ENCODE data around the gene MTARC2.

DNA sequence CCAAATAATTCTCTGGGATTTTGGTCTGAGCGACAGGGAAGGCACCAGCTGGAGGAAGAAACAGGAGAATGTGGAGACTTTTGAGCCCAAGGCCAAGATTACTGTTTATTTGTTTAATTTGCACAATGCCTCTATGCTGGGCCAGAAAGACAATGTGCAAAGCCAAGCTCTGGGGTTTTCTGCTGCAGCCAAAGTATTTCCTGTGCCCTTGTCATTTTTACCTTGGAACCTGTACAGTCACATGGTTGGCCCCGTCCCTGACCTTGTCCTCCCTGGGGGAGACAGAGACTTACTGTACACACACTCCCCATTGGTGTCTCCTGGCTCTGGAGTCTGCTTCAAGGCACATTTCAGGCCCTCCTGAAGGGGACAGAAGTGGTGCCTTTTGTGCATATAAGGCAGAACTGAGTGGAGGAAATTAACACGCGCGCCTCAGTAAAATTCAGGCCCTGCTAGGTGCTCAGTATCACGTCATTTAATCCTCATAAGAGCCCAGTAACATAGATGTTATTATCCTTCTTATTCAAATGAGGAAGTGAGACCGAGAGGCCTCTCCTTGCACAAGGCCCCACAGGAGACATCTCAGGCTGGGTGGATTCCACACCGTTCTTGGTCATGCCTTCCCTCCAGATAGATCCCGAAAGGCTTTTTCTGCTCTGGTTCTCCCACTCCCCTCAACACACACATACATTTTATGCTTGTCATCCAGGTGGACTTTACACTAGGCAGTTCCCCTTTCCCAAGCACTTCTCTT, 36.9 kb upstream of the MTARC2 start:
- TF ChIP-seq GATA3 (IDR thresholded peaks at IDR 0.05; ENCODE audit: borderline replicate concordance) (no peak), RAD21 (conservative IDR thresholded peaks at IDR 0.05 in 1 of 2, IDR thresholded peaks at IDR 0.05 in 1 of 2) (no peak), JUNB (IDR thresholded peaks at IDR 0.05) (no peak), POLR2AphosphoS2 (conservative IDR thresholded peaks at IDR 0.05; ENCODE audit: low read length) (no peak), USF2 (IDR thresholded peaks at IDR 0.05) (no peak), CHD2 (IDR thresholded peaks at IDR 0.05; ENCODE audit: low read length, partially characterized antibody) (no peak), SMC3 (IDR thresholded peaks at IDR 0.05) (no peak), MAFK (IDR thresholded peaks at IDR 0.05; ENCODE audit: partially characterized antibody) (no peak), RNF2 (IDR thresholded peaks at IDR 0.05; ENCODE audit: borderline replicate concordance, low read depth) (no peak), TP53 (CRISPR knock-in tag; IDR thresholded peaks at IDR 0.05) (no peak), CTCF (IDR thresholded peaks at IDR 0.05) (no peak), ZC3H11A (IDR thresholded peaks at IDR 0.05) (no peak), EP300 (IDR thresholded peaks at IDR 0.05) (no peak)
- TF ChIP-seq, protein P1, sequence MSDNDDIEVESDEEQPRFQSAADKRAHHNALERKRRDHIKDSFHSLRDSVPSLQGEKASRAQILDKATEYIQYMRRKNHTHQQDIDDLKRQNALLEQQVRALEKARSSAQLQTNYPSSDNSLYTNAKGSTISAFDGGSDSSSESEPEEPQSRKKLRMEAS (IDR thresholded peaks at IDR 0.05), result no peak
